ENCODE results near the gene KRTAP10-2.
"Not testable (repeated sequence)": the region's sequence is repeated elsewhere in the genome, so short reads cannot be mapped to it uniquely, and the experiment has no call there.

The KRTAP10-2 gene

GRCh38 chr21:44551340-44551961 is at the start of gene KRTAP10-2:
Gene KRTAP10-2 (minus strand): TSS chr21:44551505. CDS start chr21:44551458, 47 bp downstream.
- DNase-seq (ENCODE audit: low read depth in 2 of 2), result no peak

GRCh38 chr21:44601091-44601490 is 49.8 kb upstream of the KRTAP10-2 start:
- DNase-seq (ENCODE audit: low read depth in 2 of 2), result not testable (repeated sequence)

DNA sequence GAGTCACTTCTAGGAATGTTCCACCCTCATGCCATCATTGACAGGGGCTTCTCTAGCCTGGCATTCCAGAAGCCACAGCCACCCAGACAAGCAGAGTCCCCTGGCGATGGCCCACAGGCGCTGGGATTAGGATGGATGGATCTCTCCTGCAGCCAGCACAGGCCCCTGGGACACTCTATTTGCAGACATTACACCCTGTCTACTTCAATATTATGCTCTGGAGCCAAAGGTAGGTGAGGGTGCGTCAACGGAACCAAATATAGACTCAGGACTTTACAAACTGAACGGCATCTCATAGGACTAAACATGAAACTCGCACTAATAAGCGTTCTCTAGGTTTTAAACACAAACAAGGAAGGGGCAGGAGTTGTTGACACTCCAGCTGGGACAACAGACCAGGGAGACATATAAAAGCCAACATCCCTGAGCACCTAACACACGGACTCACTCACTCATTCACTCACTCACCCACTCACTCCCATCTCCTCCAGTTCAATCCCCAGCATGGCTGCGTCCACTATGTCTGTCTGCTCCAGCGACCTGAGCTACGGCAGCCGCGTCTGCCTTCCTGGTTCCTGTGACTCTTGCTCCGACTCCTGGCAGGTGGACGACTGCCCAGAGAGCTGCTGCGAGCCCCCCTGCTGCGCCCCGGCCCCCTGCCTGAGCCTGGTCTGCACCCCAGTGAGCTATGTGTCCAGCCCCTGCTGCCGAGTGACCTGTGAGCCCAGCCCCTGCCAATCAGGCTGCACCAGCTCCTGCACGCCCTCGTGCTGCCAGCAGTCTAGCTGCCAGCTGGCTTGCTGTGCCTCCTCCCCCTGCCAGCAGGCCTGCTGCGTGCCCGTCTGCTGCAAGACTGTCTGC is 49.0 kb upstream of the KRTAP10-2 start, which contains the start of gene KRTAP10-7:
TSS of gene KRTAP10-7 (plus strand) at position 480 of the 861 bp plus-strand sequence. CDS start at position 505, 25 bp downstream.
- DNase-seq (ENCODE audit: low read depth in 2 of 2), result not testable (repeated sequence)

- DNase-seq (ENCODE audit: low read depth in 2 of 2), result no peak
Measured at GRCh38 chr21:44599264-44600029, 48.1 kb upstream of the KRTAP10-2 start.

DNA sequence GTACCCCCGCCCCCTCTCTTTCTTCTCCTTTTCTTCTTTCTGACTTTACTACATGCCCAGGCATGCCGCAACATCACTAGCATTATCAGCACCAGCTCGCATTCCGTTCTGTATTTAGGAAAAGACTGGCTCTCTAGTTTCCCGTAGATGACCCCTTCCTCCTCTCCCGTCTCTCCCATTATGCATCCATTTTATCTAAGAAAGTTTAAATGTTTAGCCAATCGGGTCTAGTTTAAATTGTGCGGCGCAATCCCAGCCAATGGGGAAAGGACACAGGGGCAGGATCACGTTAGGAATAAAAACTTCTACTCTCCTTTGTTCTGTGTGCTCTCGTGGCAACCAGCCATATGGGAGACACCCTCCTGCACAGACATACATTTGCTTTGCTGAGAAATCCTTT is 46.8 kb upstream of the KRTAP10-2 start:
- no peak for DNase-seq (ENCODE audit: low read depth in 2 of 2)

- no peak for DNase-seq (ENCODE audit: low read depth in 2 of 2)
Measured at GRCh38 chr21:44596068-44596725, 44.9 kb upstream of the KRTAP10-2 start.

DNA sequence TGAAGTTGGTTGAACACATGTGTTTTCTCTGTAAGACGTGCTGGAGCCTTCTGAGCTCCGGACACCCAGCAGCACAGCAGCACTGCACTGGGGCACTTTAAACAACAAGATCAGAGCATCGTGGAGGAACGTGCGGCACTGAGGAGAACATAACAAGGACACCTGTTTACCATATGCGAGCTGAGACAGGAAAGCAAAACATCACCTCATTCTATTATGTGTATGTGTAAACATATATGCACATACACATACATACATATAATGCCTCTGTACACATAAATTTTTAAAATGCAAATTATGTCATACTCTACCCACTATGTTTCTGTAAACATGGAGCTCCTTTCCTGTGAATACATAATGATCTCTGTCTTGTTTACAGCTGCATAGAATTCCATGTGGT is 44.2 kb upstream of the KRTAP10-2 start:
- DNase-seq (ENCODE audit: low read depth in 2 of 2), result no peak

GRCh38 chr21:44594406-44594916 is 43.2 kb upstream of the KRTAP10-2 start:
- DNase-seq (ENCODE audit: low read depth in 2 of 2), result no peak

DNA sequence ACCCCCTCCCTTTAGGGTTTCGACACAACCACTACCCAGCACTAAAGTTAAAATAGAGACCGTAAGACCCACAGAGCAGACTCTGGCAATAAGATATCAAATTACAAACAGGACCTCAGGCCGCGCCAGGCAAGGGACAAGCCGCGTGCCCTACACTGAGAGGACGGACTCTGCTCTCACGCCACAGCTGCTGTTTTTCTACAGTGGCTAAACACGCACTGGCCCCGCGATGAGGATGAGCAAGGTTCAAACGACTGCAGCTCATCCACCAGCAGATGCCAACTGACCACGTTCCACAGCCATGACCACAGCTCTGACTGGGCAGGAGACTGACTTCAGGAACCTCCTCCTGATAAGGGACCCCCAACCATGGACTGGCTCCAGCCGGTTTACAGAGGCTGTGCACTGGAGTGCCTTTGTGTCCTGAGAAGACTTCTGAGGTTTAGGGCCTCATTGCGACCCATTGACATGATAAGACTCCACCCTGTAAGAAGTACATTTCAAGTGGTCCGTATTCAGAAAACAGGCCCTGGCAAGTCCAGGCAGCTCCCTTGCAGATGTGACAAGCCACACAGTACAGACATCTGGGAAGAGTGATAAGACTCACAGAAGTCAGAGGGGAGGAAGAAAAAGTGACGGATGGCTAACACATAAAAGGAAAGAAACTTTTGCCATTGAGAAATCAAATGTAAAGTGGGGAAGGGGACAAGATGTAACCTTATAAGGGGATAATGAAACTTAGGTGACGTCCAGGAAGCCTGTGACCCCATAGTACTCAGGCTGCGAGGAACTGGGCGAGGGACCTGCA is 42.5 kb upstream of the KRTAP10-2 start:
- no peak for DNase-seq (ENCODE audit: low read depth in 2 of 2)

- no peak for DNase-seq (ENCODE audit: low read depth in 2 of 2)
Measured at GRCh38 chr21:44592446-44593311, 41.4 kb upstream of the KRTAP10-2 start, which contains the start of gene KRTAP10-6. Gene KRTAP10-6 (minus strand): TSS chr21:44592505. CDS start chr21:44592484, 21 bp downstream.

- not testable (repeated sequence) for DNase-seq (ENCODE audit: low read depth in 2 of 2)
Measured at GRCh38 chr21:44591801-44592130, 40.5 kb upstream of the KRTAP10-2 start.

GRCh38 chr21:44590897-44591800 is 39.8 kb upstream of the KRTAP10-2 start:
- DNase-seq (ENCODE audit: low read depth in 2 of 2), result not testable (repeated sequence)

GRCh38 chr21:44590311-44590721 is 39.0 kb upstream of the KRTAP10-2 start:
- DNase-seq (ENCODE audit: low read depth in 2 of 2), result no peak

DNA sequence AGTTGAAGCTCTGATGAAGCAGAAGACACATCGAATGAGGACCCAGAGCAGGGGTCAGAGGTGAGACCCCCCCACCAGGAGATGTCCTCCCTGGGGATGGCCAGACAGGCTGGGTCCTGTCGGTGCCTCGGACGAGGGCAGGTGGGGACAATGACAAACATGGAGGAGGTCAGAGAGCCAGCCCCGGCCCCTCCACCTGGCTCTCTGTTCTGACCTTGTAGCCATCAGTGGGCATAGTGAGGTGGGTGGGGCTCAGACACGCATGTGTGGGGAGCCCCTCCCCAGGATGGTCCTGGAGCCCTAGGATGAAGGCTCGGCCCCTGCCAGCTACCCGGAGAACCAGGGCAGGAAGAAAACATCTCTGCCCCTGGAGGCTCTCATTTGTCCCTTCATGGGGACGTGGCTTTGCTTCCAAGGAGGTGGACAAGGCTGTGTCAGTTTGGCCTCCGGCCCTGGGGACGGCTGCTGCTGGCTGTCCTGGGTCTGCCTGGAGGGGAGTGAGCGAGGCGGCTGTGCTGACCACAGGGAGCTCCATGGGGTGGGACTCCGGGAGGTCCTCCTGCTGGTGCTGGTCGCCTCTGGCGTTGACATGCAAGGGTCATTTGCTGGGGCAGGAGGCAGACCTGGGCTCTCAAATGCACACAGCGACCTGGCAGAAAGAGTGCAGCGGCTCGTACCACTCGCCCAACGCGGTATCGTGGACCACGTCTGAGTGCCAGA is 38.4 kb upstream of the KRTAP10-2 start:
- no peak for DNase-seq (ENCODE audit: low read depth in 2 of 2)

- no peak for DNase-seq (ENCODE audit: low read depth in 2 of 2)
Measured at GRCh38 chr21:44589094-44589493, 37.8 kb upstream of the KRTAP10-2 start.

- no peak for DNase-seq (ENCODE audit: low read depth in 2 of 2)
Measured at GRCh38 chr21:44585892-44586291, 34.6 kb upstream of the KRTAP10-2 start.

DNA sequence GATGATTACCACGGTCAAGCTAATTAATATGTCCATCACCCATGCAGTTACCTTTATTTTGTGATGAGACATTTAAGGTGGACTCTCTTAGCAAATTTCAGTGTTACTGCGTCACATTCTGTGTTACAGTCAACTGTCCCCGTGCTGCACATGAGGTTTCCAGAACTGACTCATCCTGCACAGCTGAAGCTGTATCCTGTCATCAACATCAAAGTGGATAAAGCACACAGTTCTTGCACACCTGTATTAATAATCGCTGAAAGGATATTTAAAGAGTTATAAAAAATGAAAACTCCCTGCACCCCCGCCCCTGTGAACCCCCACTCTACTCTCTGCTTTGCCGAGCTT is 32.5 kb upstream of the KRTAP10-2 start:
- DNase-seq (ENCODE audit: low read depth in 2 of 2), result peak in 1 of 2 donors; percentile 8

Data from stimulated activated CD8-positive, alpha-beta memory T cell treated with anti-CD3 and anti-CD28 coated beads, Interleukin-15, amount 100 ng/mL, for 48 hours (primary cell).